GM13977 (cell line): ENCODE results near the gene ADAMTS7.
A peak's percentile ranks its signal among the peaks of the same experiment; 100 is the strongest.
"Not testable (repeated sequence)": the region's sequence is repeated elsewhere in the genome, so short reads cannot be mapped to it uniquely, and the experiment has no call there.

Source experiments
- DNase-seq: peaks from one replicate; pipeline ENCODE4 v3.0.0; 2012; ENCODE audit warnings: low spot score
- CTCF ChIP-seq: IDR thresholded peaks from 2 replicates; pipeline ENCODE4 v1.5.1; 2012; ENCODE audit warnings: mild to moderate bottlenecking, control low read depth; ENCODE audit not compliant: insufficient read depth; ENCODE audit errors: extremely low read depth, missing control alignments
- in situ Hi-C: fragments of 300-500 bp; cut with MboI; formaldehyde crosslinking; loops from one replicate; pipeline ENCODE4 v1.12.0; 2022; ENCODE audit warnings: low sequenced_read_pairs, low pct_unique_long_range_greater_than_20kb, mixed read lengths, inconsistent platforms; ENCODE audit not compliant: unreplicated experiment

ADAMTS7 gene

GRCh38 chr15:78740904-78741274, 70.4 kb downstream of the ADAMTS7 start:
- in situ Hi-C loops = loop anchor here (10.0 kb wide), 1 partner anchor 796 kb away; no protein-coding TSS in a partner anchor
- DNase-seq = no peak
- TF ChIP-seq CTCF = no peak

GRCh38 chr15:78739996-78740903, 71.0 kb downstream of the ADAMTS7 start:
- no peak for DNase-seq
- in situ Hi-C loops = loop anchor here (10.0 kb wide), 1 partner anchor 795 kb away; no protein-coding TSS in a partner anchor
- TF ChIP-seq CTCF = peak; percentile 72

- TF ChIP-seq CTCF = no peak
- DNase-seq = no peak
- in situ Hi-C loops = no loop called here
Observed at GRCh38 chr15:78739206-78739605, 72.1 kb downstream of the ADAMTS7 start.

GRCh38 chr15:78737931-78738558, 73.2 kb downstream of the ADAMTS7 start:
- peak; percentile 41 for TF ChIP-seq CTCF
- DNase-seq, in situ Hi-C loops: not testable (repeated sequence)

- TF ChIP-seq CTCF = no peak
- in situ Hi-C loops = no loop called here
Observed at GRCh38 chr15:78737187-78737820, 74.0 kb downstream of the ADAMTS7 start.

GRCh38 chr15:78736286-78736685, 75.0 kb downstream of the ADAMTS7 start:
- DNase-seq, in situ Hi-C loops: not testable (repeated sequence)

More at GRCh38 chr15:78737187-78737820, 74.0 kb downstream of the ADAMTS7 start:
- no peak for DNase-seq

- DNase-seq = no peak
- in situ Hi-C loops = no loop called here
- no peak for TF ChIP-seq CTCF
Observed at GRCh38 chr15:78734451-78735064, 76.7 kb downstream of the ADAMTS7 start.
